Kidney epithelial cell (primary cell): ENCODE results near the gene CPEB1. TPM values are rescaled to one million over a fixed set of nuclear protein-coding genes. Genes with fewer than 3 reads are reported as not detected.
A peak's percentile ranks its signal among the peaks of the same experiment; 100 is the strongest.

Experiments used
- DNase-seq: peaks from one replicate; pipeline ENCODE4 v3.0.0-alpha.2; 2010; ENCODE audit warnings: low read depth
- H3K27me3 ChIP-seq: 2 replicates; pipeline ENCODE4 v1.6.0; 2011; ENCODE audit warnings: low read length; ENCODE audit not compliant: control insufficient read depth, insufficient read depth
- H3K36me3 ChIP-seq: 2 replicates; pipeline ENCODE4 v1.5.1; 2011; ENCODE audit warnings: low read length; ENCODE audit not compliant: control insufficient read depth, insufficient read depth
- H3K4me3 ChIP-seq: 2 replicates; pipeline ENCODE4 v1.5.1; 2011; ENCODE audit warnings: low read depth, mild to moderate bottlenecking, control low read depth, low read length
- total RNA-seq: library from RNA; depleted of rRNA; stranded (reverse); fragments of >200 nt; gene quantifications from 2 replicates; pipeline ENCODE4 v1.2.3, GENCODE V29; 2015
- TF ChIP-seq, protein P1 (sequence below): IDR thresholded peaks from 2 replicates; pipeline ENCODE4 v1.5.1; 2011; ENCODE audit warnings: mild to moderate bottlenecking, moderate library complexity, low read length, control low read depth, inconsistent platforms; ENCODE audit not compliant: insufficient read depth, poor library complexity, severe bottlenecking

The CPEB1 gene
- total RNA-seq = 3.8 and 5.5 TPM in 2 replicates

DNA sequence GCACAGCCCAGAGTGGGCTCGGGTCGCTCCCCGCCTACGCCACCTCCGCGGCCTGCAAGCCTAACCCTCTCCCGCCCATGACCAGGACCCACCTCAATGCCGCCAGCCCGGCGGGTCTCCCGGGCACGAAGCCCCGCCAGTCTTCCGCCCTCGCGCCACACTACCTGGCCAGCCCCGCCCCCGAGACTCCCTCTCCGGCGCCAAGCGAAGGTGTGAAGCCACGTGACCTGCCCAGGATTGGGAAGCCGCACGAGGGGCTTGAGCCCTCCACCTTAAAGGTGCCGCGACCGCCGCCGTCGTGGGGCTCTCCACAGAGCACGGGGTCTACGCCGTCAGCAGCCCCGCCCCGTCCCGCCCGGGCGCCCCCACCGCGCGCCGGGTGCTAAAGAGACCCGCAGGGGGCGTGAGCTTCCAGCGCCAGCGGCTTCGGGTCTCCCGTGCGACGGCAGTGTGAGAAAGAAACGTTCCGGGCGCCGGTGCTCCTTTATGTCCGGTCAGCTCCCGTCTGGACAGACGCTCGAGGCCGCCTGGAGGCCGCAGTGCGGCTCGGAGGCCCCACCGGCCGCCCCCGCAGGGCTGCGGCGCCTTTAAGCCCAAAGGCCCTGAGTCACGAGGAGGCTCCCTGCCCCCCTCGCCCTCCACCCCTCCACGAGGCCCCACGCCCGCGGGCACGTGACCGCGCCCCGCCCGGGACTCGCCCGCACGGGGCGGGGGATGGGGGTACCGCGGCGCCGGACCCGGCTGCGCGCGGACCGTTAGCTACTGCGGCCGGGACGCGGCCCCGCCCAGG, at the start of gene CPEB1:
Gene CPEB1 (minus strand): TSS at position 319 of the 790 bp plus-strand sequence. CDS start 18,904 bp downstream, outside the sequence.
- no peak for DNase-seq
- Histone ChIP-seq H3K36me3 (no peaks in the 10 kb centered on the region), H3K4me3 (peak within 1 kb of the TSS; percentile 36), H3K27me3 (peaks cover 47% of the 10 kb centered on the region)
- TF ChIP-seq, protein P1, sequence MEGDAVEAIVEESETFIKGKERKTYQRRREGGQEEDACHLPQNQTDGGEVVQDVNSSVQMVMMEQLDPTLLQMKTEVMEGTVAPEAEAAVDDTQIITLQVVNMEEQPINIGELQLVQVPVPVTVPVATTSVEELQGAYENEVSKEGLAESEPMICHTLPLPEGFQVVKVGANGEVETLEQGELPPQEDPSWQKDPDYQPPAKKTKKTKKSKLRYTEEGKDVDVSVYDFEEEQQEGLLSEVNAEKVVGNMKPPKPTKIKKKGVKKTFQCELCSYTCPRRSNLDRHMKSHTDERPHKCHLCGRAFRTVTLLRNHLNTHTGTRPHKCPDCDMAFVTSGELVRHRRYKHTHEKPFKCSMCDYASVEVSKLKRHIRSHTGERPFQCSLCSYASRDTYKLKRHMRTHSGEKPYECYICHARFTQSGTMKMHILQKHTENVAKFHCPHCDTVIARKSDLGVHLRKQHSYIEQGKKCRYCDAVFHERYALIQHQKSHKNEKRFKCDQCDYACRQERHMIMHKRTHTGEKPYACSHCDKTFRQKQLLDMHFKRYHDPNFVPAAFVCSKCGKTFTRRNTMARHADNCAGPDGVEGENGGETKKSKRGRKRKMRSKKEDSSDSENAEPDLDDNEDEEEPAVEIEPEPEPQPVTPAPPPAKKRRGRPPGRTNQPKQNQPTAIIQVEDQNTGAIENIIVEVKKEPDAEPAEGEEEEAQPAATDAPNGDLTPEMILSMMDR = peak; percentile 16

DNA sequence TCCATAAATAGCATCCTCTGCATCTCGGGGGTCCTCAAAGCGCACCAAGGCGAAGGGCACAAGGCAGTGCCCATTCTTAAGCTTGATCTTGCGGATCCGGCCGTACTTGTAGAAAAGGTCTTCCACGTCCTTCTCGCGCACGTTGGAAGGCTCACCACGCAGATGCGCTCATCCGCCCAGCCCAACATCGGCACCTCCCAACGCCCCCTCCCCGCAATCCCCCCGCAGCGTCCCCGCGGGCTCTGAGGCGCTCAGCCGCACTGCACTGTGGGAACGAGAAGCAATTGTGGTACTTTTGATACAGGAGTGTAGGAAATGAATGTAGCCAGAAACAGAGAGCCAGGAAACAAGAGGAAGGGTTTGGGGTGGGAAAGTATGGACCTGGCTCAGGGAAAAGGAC, 45.0 kb upstream of the CPEB1 start:
- H3K4me3 ChIP-seq = no peak overlapping the region
- no peak for DNase-seq
- no peaks in the 10 kb centered on the region for H3K36me3 ChIP-seq
- no peaks in the 10 kb centered on the region for H3K27me3 ChIP-seq
- TF ChIP-seq, protein P1 = no peak

DNA sequence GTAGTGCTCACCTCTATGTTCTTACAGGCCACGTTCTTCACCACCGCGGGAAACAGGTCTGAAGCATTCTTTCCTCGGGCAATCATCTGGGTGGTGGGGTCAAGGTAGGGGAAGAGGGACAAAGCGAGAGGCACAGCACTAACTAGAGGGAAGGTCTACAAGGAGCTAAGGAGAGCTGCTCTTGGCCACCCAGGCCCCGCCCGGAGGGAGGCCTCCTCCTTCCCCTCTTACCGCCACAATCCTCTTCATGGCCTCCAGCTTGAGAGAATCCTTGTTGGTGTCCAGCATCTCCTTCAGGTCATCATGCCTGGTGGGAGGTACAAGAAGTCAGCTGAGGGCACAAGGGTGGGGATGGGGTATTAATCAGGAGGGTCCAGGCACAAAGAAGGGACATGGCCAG, 42.0 kb upstream of the CPEB1 start:
- no peak overlapping the region for H3K4me3 ChIP-seq
- no peak for DNase-seq
- TF ChIP-seq, protein P1 = no peak
- H3K36me3 ChIP-seq = no peaks in the 10 kb centered on the region
- H3K27me3 ChIP-seq = no peaks in the 10 kb centered on the region

DNA sequence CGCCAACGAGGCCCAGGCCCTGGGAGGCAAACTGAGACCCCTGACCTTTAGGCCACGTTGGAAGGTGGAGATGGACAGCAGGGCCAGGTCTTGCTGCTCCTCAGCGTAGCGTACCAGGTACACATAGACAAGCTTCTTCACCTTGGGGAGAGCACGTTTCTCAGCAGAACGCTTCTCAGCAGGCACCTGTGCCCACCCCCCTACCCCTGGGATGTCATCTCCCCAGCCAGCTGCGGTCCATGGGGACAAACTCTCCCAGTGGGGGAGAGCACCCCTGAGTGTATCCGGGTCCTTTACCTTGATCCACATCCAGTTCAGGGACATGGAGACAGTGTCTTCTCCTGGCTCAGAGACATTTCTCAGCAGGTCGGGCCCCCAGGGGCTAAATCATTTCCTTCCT, 41.5 kb upstream of the CPEB1 start:
- H3K4me3 ChIP-seq = no peak overlapping the region
- H3K27me3 ChIP-seq = no peaks in the 10 kb centered on the region
- TF ChIP-seq, protein P1 = no peak
- DNase-seq = no peak
- no peaks in the 10 kb centered on the region for H3K36me3 ChIP-seq

DNA sequence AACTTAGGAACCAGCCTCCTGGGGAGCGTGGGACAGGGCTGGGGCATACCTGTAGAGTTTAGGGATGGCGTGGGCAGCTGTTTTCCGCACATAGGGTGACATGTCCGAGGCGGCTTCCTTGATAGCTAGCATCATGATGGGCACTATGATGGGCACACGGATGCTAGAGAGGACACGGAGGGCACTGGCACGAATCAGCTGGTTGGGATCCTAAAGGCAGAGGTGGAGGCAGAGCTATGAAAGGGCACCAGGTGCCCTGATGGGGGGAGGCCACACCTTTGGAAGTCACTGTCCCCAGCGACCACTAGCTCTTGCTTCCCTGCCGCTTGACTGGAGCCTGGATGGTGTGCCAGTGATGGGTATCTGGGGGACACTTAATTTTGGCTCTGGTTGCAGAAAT, 34.2 kb upstream of the CPEB1 start:
- no peak for DNase-seq
- TF ChIP-seq, protein P1 = no peak
- Histone ChIP-seq H3K36me3 (no peaks in the 10 kb centered on the region), H3K27me3 (peaks cover 23% of the 10 kb centered on the region), H3K4me3 (no peak overlapping the region)
